ENCODE data around the gene CYP3A4.
"Not testable (repeated sequence)": the region's sequence is repeated elsewhere in the genome, so short reads cannot be mapped to it uniquely, and the experiment has no call there.

The CYP3A4 gene

DNA sequence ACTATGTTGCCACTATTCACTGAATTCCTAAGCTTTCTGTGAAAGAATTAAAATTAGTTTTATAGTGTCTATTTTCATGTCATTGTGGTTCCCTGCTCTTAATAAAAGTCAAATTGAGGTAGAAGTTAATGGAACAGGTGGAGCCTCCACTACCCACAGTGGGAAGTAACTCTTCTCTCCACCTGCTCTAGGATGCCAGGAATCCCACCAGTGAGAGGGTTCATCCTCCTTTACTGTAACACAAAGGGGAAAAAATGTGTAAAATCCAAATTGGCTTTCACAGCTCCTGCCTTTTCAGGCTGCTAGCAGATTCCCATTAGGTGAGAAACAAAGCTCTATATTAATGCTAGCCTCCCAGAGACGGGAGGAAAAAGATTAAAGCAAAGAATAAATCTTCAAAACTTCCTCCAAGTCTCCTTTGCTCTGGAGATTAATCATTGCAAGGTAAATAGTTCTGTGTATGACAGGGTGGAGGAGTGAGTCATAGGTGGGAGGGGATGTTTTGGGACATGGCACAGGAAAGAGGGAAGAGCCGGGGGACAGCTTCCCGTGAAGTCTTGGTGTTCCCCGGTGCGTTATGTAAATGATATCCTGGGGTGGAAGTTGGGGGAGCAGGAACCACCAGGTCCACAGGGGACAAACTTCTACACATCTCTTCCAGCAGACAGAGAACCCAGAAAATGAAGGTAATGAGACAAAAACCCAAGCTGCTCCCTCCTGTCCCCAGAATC, 32.5 kb downstream of the CYP3A4 start:
- not testable (repeated sequence) for DNase-seq (ENCODE audit: low read depth)

DNA sequence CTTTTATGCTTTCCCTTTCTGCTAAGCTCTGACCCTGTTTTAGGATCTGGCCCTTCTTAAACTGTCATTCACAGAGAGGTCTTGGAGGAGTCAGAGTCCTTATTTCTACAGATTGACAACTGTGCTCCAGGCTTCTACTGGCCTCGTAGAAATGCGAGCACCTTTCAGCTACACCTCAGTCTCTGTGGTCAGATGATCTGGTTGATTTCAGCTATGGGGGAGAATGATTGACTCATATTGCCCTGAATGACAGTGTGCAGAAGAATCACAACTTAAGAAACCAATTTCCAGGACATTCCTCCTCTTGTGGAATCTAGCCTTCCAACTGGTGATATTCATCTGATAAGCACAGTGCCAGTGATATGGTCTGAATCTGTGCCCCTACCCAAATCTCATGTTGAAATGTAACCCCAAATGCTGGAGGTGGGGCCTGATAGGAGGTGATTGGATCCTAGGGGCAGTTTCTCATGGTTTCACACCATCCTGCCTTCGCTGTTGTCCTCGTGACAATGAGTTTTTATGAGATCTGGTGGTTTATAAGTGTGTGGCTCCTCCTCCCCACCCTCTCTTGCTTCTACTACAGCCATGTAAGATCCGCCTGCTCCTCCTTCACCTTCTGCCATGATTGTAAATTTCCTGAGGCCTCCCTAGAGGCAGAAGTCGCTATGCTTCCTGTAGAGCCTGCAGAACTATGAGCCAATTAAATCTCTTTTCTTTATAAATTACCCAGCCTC, 35.0 kb downstream of the CYP3A4 start:
- DNase-seq (ENCODE audit: low read depth): no peak

DNA sequence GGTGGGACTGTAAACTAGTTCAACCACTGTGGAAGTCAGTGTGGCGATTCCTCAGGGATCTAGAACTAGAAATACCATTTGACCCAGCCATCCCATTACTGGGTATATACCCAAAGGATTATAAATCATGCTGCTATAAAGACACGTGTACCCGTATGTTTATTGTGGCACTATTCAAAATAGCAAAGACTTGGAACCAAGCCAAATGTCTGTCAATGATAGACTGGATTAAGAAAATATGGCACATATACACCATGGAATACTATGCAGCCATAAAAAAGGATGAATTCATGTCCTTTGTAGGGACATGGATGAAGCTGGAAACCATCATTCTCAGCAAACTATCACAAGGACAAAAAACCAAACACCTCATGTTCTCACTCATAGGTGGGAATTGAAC, 37.1 kb downstream of the CYP3A4 start:
- not testable (repeated sequence) for DNase-seq (ENCODE audit: low read depth)

DNA sequence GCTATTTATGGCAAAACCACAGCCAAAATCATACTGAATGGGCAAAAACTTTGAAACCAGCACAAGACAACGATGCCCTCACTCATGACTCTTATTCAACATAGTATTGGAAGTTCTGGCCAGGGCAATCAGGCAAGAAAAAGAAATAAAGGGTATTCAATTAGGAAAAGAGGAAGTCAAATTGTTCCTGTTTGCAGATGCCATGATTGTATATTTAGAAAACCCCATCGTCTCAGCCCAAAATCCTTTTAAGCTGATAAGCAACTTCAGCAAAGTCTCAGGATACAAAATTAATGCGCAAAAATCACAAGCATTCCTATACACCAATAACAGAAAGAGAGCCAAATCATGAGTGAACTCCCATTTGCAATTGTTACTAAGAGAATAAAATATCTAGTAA, 38.6 kb downstream of the CYP3A4 start:
- not testable (repeated sequence) for DNase-seq (ENCODE audit: low read depth)

DNA sequence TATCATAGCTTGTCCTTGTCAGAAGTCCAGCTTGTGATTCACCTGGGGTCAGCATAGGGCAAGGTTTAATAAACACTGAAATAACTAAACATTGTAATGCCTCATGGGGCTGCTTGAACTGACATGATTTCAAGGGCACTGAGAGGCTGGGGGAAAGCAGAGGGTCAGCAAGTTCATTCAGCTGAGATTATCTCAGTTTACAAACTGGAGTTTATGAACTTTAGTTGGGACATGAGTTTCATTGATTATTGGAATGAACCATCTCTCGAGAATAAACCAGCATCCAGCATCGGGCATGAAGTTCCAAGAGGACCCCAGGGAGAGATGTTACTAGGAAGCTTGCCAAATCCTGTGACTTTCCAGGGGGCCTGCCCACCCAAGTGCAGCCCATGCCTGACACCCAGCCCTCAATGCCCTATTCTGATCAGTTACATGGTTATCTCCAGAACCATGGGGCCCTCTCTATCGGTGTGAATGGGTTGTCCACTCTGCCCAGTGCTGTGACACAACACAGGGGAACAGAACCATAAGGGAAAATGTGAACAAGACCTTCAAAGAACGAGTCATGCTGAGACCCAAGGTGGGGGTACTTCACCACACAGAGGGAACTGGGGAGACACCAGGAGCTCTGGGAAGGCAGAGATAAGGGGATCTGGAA, 41.1 kb downstream of the CYP3A4 start:
- no peak for DNase-seq (ENCODE audit: low read depth)

DNA sequence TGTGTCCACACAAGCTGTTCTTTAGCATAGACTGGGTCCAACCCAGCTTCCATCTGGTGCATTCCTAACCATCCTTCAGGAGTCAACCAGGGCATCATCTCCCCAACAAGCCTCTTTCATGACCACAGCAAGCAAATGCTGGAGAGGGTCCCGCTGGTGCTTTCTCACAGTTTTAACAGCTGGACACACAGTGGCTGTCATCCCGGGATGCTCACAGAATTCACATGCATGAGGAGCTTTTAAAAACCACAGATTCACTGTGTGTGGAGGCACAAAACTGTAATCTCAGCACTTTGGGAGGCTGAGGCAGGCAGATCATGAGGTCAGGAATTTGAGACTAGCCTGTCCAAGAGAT, 42.6 kb downstream of the CYP3A4 start:
- no peak for DNase-seq (ENCODE audit: low read depth)

DNA sequence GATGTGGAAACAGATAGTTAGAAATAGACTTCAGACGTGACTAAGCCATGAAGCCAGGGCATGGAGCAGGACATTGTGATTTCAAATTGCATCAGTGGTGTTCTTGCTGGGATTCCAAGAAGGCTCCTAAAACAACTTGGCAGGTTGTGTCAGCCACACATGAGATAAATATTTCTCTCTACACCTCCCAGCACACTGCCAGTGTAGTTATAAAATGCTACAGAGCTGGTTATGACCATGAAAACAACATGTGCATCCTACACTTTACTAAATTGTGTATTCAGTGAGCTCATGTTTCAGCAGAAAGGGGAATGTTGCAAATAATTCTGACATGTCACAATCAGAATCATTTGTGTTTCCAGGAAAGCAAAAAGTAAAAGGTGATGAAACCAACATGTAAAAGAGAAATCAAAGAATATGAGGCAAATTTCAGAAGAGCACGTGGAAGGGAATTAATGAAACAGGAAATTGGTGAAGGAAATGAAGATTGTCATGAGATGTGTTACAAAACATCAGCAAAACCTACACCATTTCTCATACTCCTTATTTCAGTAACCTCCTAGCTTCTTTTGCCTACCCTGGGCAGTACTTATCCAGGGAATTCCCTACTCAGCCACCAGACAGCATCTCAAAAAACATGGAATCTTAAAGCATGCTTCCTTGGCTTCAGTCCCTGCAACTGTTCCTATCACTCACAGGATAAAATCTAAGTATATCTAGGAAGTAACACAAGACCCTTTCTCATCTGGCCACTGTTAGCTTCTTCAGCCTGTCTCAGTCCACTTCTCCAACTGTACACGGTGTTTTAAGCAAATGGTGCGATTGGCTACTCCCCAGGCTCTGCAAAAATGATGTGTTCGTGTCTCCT, 43.2 kb downstream of the CYP3A4 start:
- no peak for DNase-seq (ENCODE audit: low read depth)

DNA sequence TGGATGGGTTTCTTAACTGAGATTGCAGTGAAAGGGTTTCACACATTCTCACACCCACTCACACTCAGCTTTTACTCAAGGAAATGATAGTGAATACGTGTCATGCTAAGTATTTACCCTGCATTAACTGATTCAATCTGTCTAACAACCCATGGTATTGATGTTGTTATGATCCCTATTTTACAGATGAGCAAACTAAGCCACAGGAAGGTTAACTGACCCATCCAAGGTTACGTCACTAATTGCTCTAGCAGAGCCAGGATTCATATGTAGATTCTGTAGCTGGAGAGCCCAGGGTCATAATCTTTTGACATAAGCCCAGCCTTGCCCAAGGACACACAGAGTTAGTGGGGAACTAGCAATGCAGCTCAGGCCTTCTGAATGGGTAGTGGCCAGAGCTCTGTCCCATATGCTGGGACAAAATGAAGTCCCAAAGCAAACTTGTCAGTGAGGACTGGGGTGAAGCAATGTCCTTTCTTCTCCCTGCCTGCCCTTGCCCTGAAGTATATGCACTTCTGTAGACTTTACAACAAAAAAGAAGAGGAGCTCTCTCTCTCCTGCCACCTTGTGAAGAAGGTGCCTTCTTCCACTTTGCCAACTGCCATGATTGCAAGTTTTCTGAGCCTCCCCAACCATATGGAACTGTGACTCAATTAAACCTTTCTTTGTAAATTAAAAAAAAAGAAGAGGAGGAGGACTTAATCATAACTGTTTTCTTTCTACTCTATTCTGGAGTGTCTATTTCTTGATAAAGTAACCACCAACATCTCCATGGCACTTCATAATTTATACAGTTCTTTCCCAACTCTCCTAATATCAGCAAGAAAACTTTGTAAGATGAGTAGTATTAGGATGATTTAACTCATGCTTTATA, 44.0 kb downstream of the CYP3A4 start:
- DNase-seq (ENCODE audit: low read depth): no peak

DNA sequence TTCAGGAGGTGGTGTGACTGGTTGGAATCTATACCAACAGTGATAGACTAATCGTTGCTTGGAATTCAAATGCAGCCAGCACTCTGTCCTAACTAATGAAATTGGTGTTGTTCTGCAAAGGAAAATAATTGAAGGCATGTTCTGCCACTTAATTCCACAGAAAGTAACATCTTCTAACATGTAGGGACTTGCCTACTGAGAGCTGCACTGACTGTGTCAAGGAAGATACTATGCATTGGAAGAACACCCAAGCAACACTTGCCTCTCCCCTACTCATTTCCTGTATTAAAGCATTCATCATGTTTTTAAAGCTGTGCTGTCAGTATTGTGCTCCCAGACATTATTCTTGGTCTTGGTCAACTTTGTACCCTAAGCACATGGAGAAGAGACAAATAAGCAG, 46.3 kb downstream of the CYP3A4 start:
- no peak for DNase-seq (ENCODE audit: low read depth)

DNA sequence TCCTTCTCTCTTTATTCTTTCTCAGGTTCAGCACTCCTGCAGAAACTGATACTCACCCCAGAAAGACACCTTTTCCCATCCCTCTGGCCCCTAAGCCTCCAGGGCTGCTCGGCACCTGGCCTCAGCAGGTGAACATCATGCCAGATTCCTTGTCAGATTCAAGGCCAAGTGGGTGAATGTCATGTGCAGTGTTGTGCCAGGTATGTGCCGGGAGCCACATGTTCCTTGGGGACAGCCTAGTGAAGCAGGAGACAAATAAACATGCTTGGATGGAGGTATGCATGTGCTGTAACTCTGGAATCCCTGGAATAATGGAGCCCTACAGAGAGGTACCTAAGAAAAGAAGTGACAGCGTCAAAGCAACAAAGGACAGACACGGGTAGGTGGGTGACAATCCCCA, 47.3 kb downstream of the CYP3A4 start:
- not testable (repeated sequence) for DNase-seq (ENCODE audit: low read depth)

DNA sequence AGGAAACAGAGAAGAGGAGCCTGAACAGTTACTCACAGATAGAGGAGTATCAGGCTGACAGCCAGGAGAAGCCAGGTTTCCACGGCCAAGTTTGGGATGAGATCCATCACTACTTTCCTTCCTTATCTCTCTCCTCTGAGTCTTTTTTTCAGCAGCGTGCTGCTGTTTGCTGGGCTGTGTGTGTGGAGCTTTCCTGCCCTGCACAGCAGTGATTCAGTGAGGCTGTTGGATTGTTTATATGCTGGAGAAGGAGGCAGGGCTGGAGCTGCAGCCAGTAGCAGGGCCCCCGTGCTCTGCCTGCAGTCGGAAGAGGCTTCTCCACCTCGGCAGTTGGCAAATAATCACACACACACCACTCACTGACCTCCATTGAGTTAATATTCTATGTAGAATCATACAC, 49.0 kb downstream of the CYP3A4 start, which contains the start of gene CYP3A7:
Gene CYP3A7 (minus strand): TSS at position 210 of the 400 bp plus-strand sequence. CDS start 103 bp downstream, at position 107.
- DNase-seq (ENCODE audit: low read depth): no peak

DNA sequence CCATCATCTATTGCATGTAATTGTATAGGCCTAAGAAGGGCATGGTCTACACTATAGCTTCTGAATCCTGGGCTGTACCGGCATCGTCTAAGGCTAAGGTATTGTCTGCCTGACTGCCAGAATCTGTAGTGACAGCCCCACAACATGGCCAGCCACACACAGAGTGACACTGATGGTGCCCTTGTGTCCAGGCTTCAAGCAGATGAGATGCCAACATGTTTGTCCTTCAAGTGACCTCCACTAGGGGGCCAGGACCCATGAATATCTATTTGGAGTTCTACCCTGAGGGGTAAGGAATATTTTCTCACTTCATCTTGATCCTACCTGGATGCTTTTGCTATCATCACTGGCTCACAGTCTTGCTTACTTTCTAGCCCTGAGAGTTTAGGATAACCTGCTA, 50.5 kb downstream of the CYP3A4 start:
- no peak for DNase-seq (ENCODE audit: low read depth)

DNA sequence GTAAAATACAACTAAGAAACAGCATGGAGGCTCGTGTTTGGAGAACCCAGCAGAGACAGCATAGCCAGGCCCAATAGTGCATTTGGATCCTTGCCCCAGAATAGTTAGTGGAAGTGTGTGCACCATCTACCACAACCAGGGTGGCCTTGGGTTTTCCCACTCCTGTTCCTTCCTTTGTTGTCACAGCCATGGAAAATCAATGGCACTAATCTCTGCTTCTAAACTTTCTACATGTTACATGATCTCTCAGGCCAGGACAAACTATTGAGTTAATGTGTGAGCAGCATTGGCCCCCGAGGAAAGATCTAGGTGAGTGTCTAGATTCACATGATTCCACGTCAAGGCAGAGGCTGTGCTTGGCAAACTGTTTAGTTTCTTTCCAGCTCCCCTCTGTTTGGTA, 51.0 kb downstream of the CYP3A4 start:
- no peak for DNase-seq (ENCODE audit: low read depth)

DNA sequence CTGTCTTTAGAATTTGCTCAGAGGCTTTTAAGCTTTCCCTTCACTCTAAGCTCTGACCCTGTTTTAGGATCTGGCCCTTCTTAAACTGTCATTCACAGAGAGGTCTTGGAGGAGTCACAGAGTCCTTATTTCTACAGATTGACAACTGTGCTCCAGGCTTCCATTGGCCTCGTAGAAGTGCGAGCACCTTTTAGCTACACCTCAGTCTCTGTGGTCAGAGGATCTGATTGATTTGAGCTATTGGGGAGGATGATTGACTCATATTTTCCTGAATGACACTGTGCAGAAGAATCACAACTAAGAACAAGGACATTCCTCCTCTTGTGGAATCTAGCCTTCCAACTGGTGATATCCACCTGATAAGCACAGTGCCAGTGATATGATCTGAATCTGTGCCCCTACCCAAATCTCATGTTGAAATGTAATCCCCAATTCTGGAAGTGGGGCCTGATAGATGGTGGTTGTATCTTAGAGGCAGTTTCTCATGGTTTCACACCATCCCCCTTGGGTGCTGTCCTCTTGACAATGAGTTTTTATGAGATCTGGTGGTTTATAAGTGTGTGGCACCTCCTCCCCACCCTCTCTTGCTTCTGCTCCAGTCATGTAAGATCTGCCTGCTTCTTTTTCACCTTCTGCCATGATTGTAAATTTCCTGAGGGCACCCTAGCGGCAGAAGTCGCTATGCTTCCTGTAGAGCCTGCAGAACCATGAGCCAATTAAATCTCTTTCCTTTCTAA, 52.2 kb downstream of the CYP3A4 start:
- DNase-seq (ENCODE audit: low read depth): no peak

DNA sequence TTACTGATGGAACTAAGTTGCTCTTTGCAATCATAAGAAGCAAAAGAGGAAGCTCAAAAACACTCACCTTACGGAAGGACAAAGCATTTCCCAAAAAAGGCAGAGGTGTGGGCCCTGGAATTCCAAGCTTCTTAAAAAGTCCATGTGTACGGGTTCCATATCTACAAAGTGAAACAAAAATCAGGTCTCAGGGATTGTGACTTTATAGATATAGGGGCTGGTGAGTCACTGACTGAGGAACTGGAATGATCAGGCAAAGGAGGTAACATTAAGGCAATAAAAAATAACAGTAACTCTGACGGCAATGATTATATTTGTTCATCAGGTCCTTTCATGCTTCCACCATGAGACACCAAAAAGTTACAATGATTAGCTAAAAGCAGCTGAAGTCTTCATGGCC, 53.0 kb downstream of the CYP3A4 start:
- DNase-seq (ENCODE audit: low read depth): no peak

DNA sequence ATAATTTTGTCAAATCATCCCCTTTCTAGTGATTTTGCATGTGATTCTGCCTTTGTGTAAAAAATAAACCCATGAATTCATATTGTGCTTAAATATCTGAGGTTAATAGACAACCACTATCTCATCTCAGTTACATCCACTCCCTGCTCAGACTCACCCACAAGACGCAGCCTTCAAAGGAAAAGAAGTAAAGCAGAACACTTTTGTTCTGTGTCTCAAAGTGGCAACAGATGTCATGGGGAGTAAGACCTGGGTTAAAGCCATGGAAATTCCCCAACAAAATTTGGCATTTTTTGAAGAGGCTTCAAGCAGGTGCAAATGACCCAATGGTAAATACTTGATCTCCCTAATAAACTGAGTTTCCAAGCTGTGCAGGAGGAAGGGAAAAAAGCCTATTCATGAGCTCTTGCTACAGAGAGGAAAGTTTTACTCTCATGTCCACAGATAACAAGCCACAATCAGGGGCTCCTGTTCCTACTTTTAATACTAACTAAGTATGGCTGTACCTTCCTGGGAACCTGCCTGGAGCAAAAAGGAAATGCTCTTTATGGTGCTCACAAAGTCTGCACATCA, 53.7 kb downstream of the CYP3A4 start:
- no peak for DNase-seq (ENCODE audit: low read depth)

DNA sequence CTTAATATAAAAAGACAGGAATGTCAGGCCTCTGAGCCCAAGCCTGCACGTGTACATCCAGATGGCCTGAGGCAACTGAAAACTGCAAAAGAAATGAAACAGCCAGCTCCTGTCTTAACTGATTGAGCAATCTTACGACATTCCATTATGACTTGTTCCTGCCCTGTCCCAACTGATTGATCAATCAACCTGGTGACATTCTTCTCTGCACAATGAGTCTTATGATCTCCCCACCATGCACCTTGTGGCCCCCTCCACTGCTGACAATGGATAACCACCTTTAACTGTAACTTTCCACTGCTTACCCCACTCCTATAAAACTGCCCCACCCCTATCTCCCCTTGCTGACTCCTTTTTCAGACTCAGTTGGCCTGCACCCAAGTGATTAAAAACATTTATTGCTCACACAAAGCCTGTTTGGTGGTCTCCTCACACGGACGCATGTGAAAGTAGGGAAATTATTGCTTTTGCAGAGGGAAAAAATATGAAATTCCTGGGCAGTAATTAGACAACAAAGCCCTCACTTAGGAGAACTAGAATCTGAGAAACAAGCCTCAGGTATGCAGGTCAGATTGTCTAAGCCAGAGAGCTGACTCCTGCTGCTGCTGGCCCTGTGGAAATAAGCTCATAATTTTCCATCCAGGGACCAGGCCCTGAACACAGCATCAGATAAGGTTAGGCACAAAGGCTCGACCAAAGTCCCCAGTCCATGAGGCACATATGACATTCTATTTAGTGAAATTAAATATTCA, 54.3 kb downstream of the CYP3A4 start:
- no peak for DNase-seq (ENCODE audit: low read depth)

DNA sequence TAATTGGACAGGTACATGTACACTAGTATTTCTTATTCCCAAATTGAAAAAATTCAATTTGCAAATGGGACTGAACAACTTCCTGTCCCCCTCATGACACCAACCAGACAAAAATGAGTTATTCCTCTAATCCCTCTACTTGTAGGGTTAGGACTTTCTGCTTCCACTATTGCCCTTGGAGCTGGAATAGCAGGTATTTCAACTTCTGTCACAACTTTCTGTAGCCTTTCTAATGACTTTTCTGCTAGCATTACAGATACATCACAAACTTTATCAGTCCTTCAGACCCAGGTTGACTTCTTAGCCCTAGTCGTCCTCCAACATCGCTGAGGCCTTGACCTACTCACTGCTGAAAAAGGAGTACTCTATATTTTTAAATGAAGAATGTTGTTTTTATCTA, 55.4 kb downstream of the CYP3A4 start:
- no peak for DNase-seq (ENCODE audit: low read depth)

DNA sequence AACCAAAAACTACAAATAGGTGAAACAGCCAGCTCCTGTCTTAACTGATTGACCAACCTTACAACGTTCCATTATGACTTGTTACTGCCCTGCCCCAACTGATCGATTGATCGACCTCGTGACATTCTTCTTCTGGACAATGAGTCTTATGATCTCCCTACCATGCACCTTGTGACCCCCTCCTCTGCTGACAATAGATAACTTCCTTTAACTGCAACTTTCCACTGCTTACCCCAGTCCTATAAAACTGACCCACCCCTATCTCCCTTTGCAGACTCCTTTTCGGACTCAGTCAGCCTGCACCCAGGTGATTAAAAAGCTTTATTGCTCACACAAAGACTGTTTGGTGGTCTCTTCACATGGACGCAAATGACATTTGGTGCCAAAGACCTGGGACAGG, 60.8 kb downstream of the CYP3A4 start:
- DNase-seq (ENCODE audit: low read depth): not testable (repeated sequence)
